Activated CD4-positive, alpha-beta T cell treated with anti-CD3 and anti-CD28 coated beads, Interleukin-2, amount 50 U/mL, for 4 hours (primary cell): ENCODE measurements around the gene BTBD1.

ENCODE experiments used
- DNase-seq, 2 experiments: peaks; one replicate each; pipeline ENCODE4 v3.0.0-alpha.2; 2020

Gene BTBD1

GRCh38 chr15:83066734-83067637, at the start of gene BTBD1:
Gene BTBD1 (minus strand): TSS chr15:83067252. CDS start chr15:83067151, 101 bp downstream.
- peak; percentile 79 to 82 for DNase-seq

- no peak for DNase-seq
Measured at GRCh38 chr15:83115831-83116565, 48.9 kb upstream of the BTBD1 start.

GRCh38 chr15:83115410-83115809, 48.4 kb upstream of the BTBD1 start:
- DNase-seq = no peak

GRCh38 chr15:83114856-83115255, 47.8 kb upstream of the BTBD1 start:
- no peak for DNase-seq

- no peak for DNase-seq
Measured at GRCh38 chr15:83113881-83114674, 47.0 kb upstream of the BTBD1 start.

GRCh38 chr15:83112956-83113299, 45.9 kb upstream of the BTBD1 start:
- no peak for DNase-seq

- no peak for DNase-seq
Measured at GRCh38 chr15:83112233-83112955, 45.3 kb upstream of the BTBD1 start.

- DNase-seq = no peak
Measured at GRCh38 chr15:83111149-83111548, 44.1 kb upstream of the BTBD1 start.

- no peak for DNase-seq
Measured at GRCh38 chr15:83110381-83110780, 43.3 kb upstream of the BTBD1 start.

- no peak for DNase-seq
Measured at GRCh38 chr15:83109532-83109931, 42.5 kb upstream of the BTBD1 start.

- DNase-seq = no peak
Measured at GRCh38 chr15:83108266-83109219, 41.5 kb upstream of the BTBD1 start.

GRCh38 chr15:83107841-83108181, 40.8 kb upstream of the BTBD1 start:
- DNase-seq = no peak

GRCh38 chr15:83106994-83107840, 40.2 kb upstream of the BTBD1 start, which contains the start of gene TM6SF1:
Gene TM6SF1 (plus strand): TSS chr15:83107645. CDS start chr15:83107681, 36 bp downstream.
- no peak for DNase-seq

- no peak for DNase-seq
Measured at GRCh38 chr15:83105440-83105839, 38.4 kb upstream of the BTBD1 start.

GRCh38 chr15:83104141-83104540, 37.1 kb upstream of the BTBD1 start:
- no peak for DNase-seq

- no peak for DNase-seq
Measured at GRCh38 chr15:83102346-83102745, 35.3 kb upstream of the BTBD1 start.

- DNase-seq = no peak
Measured at GRCh38 chr15:83100097-83100646, 33.1 kb upstream of the BTBD1 start.

- DNase-seq = no peak
Measured at GRCh38 chr15:83099290-83099689, 32.2 kb upstream of the BTBD1 start.

- no peak for DNase-seq
Measured at GRCh38 chr15:83098079-83098478, 31.0 kb upstream of the BTBD1 start.

GRCh38 chr15:83094583-83094982, 27.5 kb upstream of the BTBD1 start:
- DNase-seq = no peak
